SK-N-SH (cell line): ENCODE data around the gene PCMT1. TPM values are rescaled to one million over a fixed set of nuclear protein-coding genes. Genes with fewer than 3 reads are reported as not detected.

Source experiments
- CTCF ChIA-PET: fragments of 300-600, 350-600 bp; formaldehyde crosslinking; extraction: SDS; loops from one replicate; lab custom pipeline; 2021; lab: Yijun Ruan, JAX
- POLR2A ChIA-PET: fragments of 350-600 bp; sonication (Branson Sonifier 250); formaldehyde crosslinking; extraction: SDS; loops from one replicate; lab custom pipeline; 2020; ENCODE audit warnings: antibody characterized with exemption, inconsistent platforms; lab: Yijun Ruan, JAX
- DNase-seq: peaks from one replicate; pipeline ENCODE4 v3.0.0; 2012
- H2AFZ ChIP-seq: fragments of 200-600 bp; sonication (generic); 2 replicates; pipeline ENCODE4 v1.8.1; 2016; ENCODE audit warnings: antibody characterized with exemption, mild to moderate bottlenecking, low read depth
- H3F3A ChIP-seq: fragments of 200-600 bp; sonication (generic); replicated peaks from 2 replicates; pipeline ENCODE3; 2016; ENCODE audit warnings: antibody characterized with exemption, mild to moderate bottlenecking; ENCODE audit not compliant: insufficient read depth
- H3K27ac ChIP-seq, 2 experiments: fragments of 200-500 bp in 1 of 2; fragments of 200-600 bp in 1 of 2; sonication (Bioruptor generic) in 1 of 2; sonication (generic), shearing (Covaris generic) in 1 of 2; 2 replicates each; pipeline versions ENCODE4 v1.5.1 to v1.6.1; 2014 to 2016; ENCODE audit warnings: low read depth in 2 of 2, inconsistent platforms in 1 of 2, low read length in 1 of 2, mild to moderate bottlenecking in 1 of 2, mixed read lengths in 1 of 2
- H3K27me3 ChIP-seq: fragments of 200-600 bp; sonication (generic), shearing (Covaris generic); 2 replicates; pipeline ENCODE4 v1.6.1; 2016; ENCODE audit warnings: mixed run types; ENCODE audit not compliant: insufficient read depth
- H3K36me3 ChIP-seq, 2 experiments: fragments of 200-500 bp in 1 of 2; fragments of 200-600 bp in 1 of 2; sonication (Bioruptor generic) in 1 of 2; sonication (generic) in 1 of 2; replicated peaks in 1 of 2; 2 replicates each; pipeline versions ENCODE3 to v1.5.1; 2014 to 2016; ENCODE audit warnings: low read length in 1 of 2, mild to moderate bottlenecking in 1 of 2; ENCODE audit not compliant: insufficient read depth in 2 of 2, control insufficient read depth in 1 of 2
- H3K4me1 ChIP-seq, 2 experiments: fragments of 200-500 bp in 1 of 2; fragments of 200-600 bp in 1 of 2; sonication (Bioruptor generic) in 1 of 2; sonication (generic), shearing (Covaris generic) in 1 of 2; 2 replicates each; pipeline versions ENCODE4 v1.5.1 to v1.6.1; 2014 to 2016; ENCODE audit warnings: low read depth in 1 of 2, low read length in 1 of 2, mixed run types in 1 of 2; ENCODE audit not compliant: insufficient read depth in 2 of 2, control insufficient read depth in 1 of 2
- H3K4me2 ChIP-seq: fragments of 200-600 bp; sonication (generic), shearing (Covaris generic); 2 replicates; pipeline ENCODE4 v1.6.1; 2017; ENCODE audit warnings: mixed run types
- H3K4me3 ChIP-seq, 2 experiments: fragments of 200-500 bp in 1 of 2; fragments of 200-600 bp in 1 of 2; sonication (Bioruptor generic) in 1 of 2; sonication (generic), shearing (Covaris generic) in 1 of 2; 2 replicates each; pipeline versions ENCODE4 v1.5.1 to v1.8.1; 2014 to 2016; ENCODE audit warnings: low read depth in 2 of 2, inconsistent platforms in 1 of 2, low read length in 1 of 2, mild to moderate bottlenecking in 1 of 2, mixed read lengths in 1 of 2, moderate library complexity in 1 of 2
- H3K79me2 ChIP-seq: fragments of 200-600 bp; sonication (generic); 2 replicates; pipeline ENCODE4 v1.8.1; 2017; ENCODE audit warnings: mild to moderate bottlenecking; ENCODE audit not compliant: insufficient read depth
- H3K9ac ChIP-seq: fragments of 200-600 bp; sonication (generic); 2 replicates; pipeline ENCODE4 v1.6.1; 2017; ENCODE audit warnings: mixed run types
- H3K9me2 ChIP-seq: fragments of 200-600 bp; sonication (generic); 2 replicates; pipeline ENCODE4 v1.6.1; 2017; ENCODE audit warnings: mixed run types
- H3K9me3 ChIP-seq: fragments of 200-600 bp; sonication (generic); 2 replicates; pipeline ENCODE4 v1.6.1; 2017; ENCODE audit warnings: mixed run types, mild to moderate bottlenecking, moderate library complexity
- H4K20me1 ChIP-seq: fragments of 200-600 bp; sonication (generic); 2 replicates; pipeline ENCODE4 v1.6.1; 2017; ENCODE audit warnings: mild to moderate bottlenecking, mixed run types; ENCODE audit not compliant: insufficient read depth
- EZH2phosphoT487 ChIP-seq: fragments of 200-600 bp; sonication (generic); IDR thresholded peaks from 2 replicates; pipeline ENCODE4 v1.6.1; 2017; ENCODE audit warnings: low read depth, mixed run types, mild to moderate bottlenecking, antibody characterized with exemption, moderate library complexity, borderline replicate concordance
- GATA2 ChIP-seq: sonication (generic); formaldehyde crosslinking; IDR thresholded peaks from 2 replicates; pipeline ENCODE4 v1.5.0; 2020; ENCODE audit warnings: mild to moderate bottlenecking, missing genetic modification reagents
- RCOR1 ChIP-seq: fragments of 150-350 bp; IDR thresholded peaks from 2 replicates; pipeline ENCODE4 v1.6.1; 2017; ENCODE audit warnings: antibody characterized with exemption, low read length
- RFX5 ChIP-seq: IDR thresholded peaks from 2 replicates; pipeline ENCODE4 v1.6.1; 2012; ENCODE audit warnings: mild to moderate bottlenecking, improper control_type of control experiment, low read length
- SIN3A ChIP-seq: IDR thresholded peaks from 2 replicates; pipeline ENCODE4 v1.6.1; 2012; ENCODE audit warnings: low read depth, mild to moderate bottlenecking, low read length, moderate library complexity, borderline replicate concordance
- TAF1 ChIP-seq: IDR thresholded peaks from 2 replicates; pipeline ENCODE4 v1.6.1; 2012; ENCODE audit warnings: low read depth, mild to moderate bottlenecking, low read length, moderate library complexity, borderline replicate concordance
- TCF12 ChIP-seq: IDR thresholded peaks from 2 replicates; pipeline ENCODE4 v1.4.0; 2012
- WGBS: methylation state at CpG from one replicate; pipeline ENCODE4 v1.1.6; 2017; ENCODE audit warnings: low lambda C conversion rate; 5-methylcytosine and 5-hydroxymethylcytosine counted together
- polyA plus RNA-seq, 3 experiments: library from polyadenylated mRNA; depleted of rRNA; stranded (reverse); fragments of >200 nt; gene quantifications; 2 replicates each; pipeline ENCODE4 v1.2.3, GENCODE V29; 2012
- TF ChIP-seq, protein P1 (sequence below): IDR thresholded peaks from 2 replicates; pipeline ENCODE4 v1.4.0; 2012; ENCODE audit warnings: low read depth
- TF ChIP-seq, protein P2 (sequence below): fragments of 200-600 bp; sonication (generic); IDR thresholded peaks from 2 replicates; pipeline ENCODE4 v1.6.1; 2017; ENCODE audit warnings: antibody characterized with exemption, mild to moderate bottlenecking, moderate library complexity
- TF ChIP-seq, protein P3 (sequence below): IDR thresholded peaks from 2 replicates; pipeline ENCODE4 v1.4.0; 2012; ENCODE audit warnings: low read depth, borderline replicate concordance

Gene PCMT1
- polyA plus RNA-seq, 1 of the 3 experiments (the other 2 are of a cell fraction), result 190 TPM

- Histone ChIP-seq H3K9ac (no peak overlapping the region), H3K4me2 (no peak overlapping the region), H3K9me2 (no peaks in the 10 kb centered on the region), H2AFZ (no peak overlapping the region), H3F3A (peaks cover 3% of the 10 kb centered on the region), H3K36me3 (peaks cover 24 to 25% of the 10 kb centered on the region in 2 experiments), H3K27me3 (no peaks in the 10 kb centered on the region), H3K79me2 (no peaks in the 10 kb centered on the region), H3K4me3 (no peak overlapping the region), H3K27ac (no peak overlapping the region), H4K20me1 (no peaks in the 10 kb centered on the region), H3K9me3 (no peaks in the 10 kb centered on the region), H3K4me1 (no peaks in the 10 kb centered on the region)
- ChIA-PET CTCF (interaction anchor here (1.8 kb wide), 1 partner anchor 13 kb away, joined by 6 read pairs; no protein-coding TSS in a partner anchor), POLR2A (no interaction called here)
- 94% methylated on average over 7 of the region's 7 CpGs for WGBS
- no peak for TF ChIP-seq EZH2phosphoT487
- no peak for TF ChIP-seq GATA2 (CRISPR knock-in tag)
- TF ChIP-seq, protein P1, sequence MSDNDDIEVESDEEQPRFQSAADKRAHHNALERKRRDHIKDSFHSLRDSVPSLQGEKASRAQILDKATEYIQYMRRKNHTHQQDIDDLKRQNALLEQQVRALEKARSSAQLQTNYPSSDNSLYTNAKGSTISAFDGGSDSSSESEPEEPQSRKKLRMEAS, result no peak
- no peak for DNase-seq
These were observed 71.0 kb downstream of the PCMT1 start for GRCh38 chr6:149820506-149820905.

DNA sequence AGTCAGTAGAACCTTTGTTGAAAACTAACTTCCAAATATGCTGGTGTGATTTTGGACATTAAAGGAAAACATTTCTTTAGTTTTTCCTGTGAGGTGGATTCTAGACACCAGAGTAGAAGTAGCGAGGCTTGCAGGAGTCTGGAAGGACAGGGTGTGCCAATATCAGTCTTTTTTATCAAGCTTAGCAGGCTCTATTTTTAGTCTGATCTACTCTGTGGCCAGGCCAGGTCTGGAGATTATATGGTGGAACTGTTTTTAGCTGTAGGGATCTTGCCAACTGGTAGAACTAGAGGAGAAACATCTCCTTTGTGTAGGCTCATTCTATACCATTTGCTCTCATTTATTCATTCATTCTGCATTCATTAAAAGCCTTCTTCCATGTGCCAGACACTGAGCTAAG, 72.0 kb downstream of the PCMT1 start:
- H3K79me2 ChIP-seq, result no peaks in the 10 kb centered on the region
- no peaks in the 10 kb centered on the region for H4K20me1 ChIP-seq
- TF ChIP-seq TAF1 (no peak), RFX5 (no peak), RCOR1 (no peak), TCF12 (no peak), SIN3A (no peak)
- TF ChIP-seq, protein P2, sequence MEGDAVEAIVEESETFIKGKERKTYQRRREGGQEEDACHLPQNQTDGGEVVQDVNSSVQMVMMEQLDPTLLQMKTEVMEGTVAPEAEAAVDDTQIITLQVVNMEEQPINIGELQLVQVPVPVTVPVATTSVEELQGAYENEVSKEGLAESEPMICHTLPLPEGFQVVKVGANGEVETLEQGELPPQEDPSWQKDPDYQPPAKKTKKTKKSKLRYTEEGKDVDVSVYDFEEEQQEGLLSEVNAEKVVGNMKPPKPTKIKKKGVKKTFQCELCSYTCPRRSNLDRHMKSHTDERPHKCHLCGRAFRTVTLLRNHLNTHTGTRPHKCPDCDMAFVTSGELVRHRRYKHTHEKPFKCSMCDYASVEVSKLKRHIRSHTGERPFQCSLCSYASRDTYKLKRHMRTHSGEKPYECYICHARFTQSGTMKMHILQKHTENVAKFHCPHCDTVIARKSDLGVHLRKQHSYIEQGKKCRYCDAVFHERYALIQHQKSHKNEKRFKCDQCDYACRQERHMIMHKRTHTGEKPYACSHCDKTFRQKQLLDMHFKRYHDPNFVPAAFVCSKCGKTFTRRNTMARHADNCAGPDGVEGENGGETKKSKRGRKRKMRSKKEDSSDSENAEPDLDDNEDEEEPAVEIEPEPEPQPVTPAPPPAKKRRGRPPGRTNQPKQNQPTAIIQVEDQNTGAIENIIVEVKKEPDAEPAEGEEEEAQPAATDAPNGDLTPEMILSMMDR, result no peak
- TF ChIP-seq, protein P3, sequence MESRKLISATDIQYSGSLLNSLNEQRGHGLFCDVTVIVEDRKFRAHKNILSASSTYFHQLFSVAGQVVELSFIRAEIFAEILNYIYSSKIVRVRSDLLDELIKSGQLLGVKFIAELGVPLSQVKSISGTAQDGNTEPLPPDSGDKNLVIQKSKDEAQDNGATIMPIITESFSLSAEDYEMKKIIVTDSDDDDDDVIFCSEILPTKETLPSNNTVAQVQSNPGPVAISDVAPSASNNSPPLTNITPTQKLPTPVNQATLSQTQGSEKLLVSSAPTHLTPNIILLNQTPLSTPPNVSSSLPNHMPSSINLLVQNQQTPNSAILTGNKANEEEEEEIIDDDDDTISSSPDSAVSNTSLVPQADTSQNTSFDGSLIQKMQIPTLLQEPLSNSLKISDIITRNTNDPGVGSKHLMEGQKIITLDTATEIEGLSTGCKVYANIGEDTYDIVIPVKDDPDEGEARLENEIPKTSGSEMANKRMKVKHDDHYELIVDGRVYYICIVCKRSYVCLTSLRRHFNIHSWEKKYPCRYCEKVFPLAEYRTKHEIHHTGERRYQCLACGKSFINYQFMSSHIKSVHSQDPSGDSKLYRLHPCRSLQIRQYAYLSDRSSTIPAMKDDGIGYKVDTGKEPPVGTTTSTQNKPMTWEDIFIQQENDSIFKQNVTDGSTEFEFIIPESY, result no peak
- TF ChIP-seq, all 33 proteins: peak for 0
- H3K9me2 ChIP-seq, result no peaks in the 10 kb centered on the region
- no peak overlapping the region for H2AFZ ChIP-seq
- DNase-seq, result no peak
- 95% methylated on average over 1 of the region's 1 CpG for WGBS
- POLR2A ChIA-PET, result no interaction called here
- CTCF ChIA-PET, result interaction anchor here (0.6 to 0.8 kb wide), 3 partner anchors 10 to 774 kb away, joined by 3 read pairs; no protein-coding TSS in a partner anchor
- peaks cover 3% of the 10 kb centered on the region for H3F3A ChIP-seq
- H3K9ac ChIP-seq, result no peak overlapping the region
- H3K4me2 ChIP-seq, result no peak overlapping the region
- no peak overlapping the region for H3K27ac ChIP-seq
- H3K27me3 ChIP-seq, result no peaks in the 10 kb centered on the region
- H3K9me3 ChIP-seq, result no peaks in the 10 kb centered on the region
- no peaks in the 10 kb centered on the region for H3K4me1 ChIP-seq
- H3K36me3 ChIP-seq, result peaks cover 28 to 30% of the 10 kb centered on the region in 2 experiments
- no peak overlapping the region for H3K4me3 ChIP-seq
